Stimulated activated CD4-positive, alpha-beta T cell treated with anti-CD3 and anti-CD28 coated beads, Interleukin-1b, Interleukin-23, amount 100 ng/mL, for 48 hours (primary cell): Measurements from ENCODE around the gene RPGRIP1.
"Not testable (repeated sequence)": the region's sequence is repeated elsewhere in the genome, so short reads cannot be mapped to it uniquely, and the experiment has no call there.

Experiments used
- DNase-seq: peaks from one replicate; pipeline ENCODE4 v3.0.0-alpha.2; 2020

Gene RPGRIP1

GRCh38 chr14:21258889-21259787, 20.7 kb upstream of the RPGRIP1 start:
- no peak for DNase-seq

GRCh38 chr14:21261824-21262223, 18.1 kb upstream of the RPGRIP1 start:
- DNase-seq = no peak

GRCh38 chr14:21262410-21262809, 17.5 kb upstream of the RPGRIP1 start:
- no peak for DNase-seq

DNA sequence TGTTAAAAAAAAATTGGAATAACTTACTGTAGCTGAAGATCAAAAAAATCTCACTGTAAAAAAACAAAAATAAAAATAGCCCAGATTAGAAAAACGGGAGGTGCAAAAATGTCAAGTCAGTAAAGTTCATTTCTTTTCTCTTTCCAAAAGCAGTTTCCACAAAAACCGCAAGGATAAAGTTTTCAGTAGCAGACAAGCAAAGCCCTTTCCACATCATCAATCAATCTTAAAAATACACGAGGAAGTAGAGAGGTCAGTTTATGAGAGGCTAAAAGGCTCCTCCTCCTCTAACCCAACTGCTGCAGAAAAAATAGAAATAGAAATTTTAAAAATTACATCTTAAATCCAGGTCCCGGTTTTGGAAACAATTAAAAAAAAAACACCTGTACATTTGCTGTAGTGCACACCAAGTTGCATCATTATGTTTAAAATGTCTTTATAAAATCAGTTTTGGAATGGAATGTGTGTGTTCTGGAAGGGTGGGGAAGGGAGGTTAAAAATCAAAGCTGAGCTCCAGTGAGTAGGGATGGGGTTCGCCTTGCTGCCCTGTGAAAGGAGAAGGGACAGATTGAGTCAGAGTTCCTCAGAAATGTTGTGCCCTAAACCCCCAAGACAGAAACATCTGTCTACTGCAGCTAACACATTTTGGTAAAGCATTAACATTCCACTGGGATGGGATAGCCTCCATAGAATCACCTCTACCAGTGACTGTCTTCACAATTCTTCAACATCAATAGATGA, 16.4 kb upstream of the RPGRIP1 start:
- DNase-seq = no peak

GRCh38 chr14:21264025-21264801, 15.7 kb upstream of the RPGRIP1 start:
- no peak for DNase-seq

- no peak for DNase-seq
These were observed 12.4 kb upstream of the RPGRIP1 start for GRCh38 chr14:21267431-21267845.

GRCh38 chr14:21267886-21268616, 11.8 kb upstream of the RPGRIP1 start:
- no peak for DNase-seq

DNA sequence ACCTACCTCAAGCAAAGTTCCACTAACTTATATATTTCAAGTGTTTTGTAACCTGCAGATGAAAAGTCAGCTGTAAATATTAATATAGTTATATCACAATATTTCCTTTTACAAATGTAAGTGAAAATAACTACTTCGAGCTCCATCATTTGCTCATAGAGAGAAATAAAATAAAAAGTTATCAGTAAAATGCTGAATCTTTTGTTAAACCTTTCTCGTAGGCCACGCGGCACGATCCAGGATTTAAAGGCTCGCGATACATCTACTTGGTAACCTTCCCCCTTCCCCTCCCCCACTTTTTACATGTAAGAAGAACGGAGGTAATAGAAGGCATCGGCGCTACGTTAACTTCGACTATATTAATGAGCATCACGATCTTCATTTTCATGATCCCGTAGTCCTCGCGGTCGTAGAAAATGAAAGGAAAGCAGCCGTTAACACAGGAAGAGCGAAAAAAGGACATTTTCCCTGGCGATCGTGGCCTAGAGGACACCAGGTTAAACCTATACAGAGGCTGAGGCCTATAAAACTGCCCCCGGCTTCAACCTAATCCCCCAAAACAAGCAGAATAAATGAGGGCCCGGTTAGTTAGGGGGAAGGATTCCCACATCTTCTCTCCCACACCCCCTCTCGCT, 11.1 kb upstream of the RPGRIP1 start:
- DNase-seq = peak; percentile 39

DNA sequence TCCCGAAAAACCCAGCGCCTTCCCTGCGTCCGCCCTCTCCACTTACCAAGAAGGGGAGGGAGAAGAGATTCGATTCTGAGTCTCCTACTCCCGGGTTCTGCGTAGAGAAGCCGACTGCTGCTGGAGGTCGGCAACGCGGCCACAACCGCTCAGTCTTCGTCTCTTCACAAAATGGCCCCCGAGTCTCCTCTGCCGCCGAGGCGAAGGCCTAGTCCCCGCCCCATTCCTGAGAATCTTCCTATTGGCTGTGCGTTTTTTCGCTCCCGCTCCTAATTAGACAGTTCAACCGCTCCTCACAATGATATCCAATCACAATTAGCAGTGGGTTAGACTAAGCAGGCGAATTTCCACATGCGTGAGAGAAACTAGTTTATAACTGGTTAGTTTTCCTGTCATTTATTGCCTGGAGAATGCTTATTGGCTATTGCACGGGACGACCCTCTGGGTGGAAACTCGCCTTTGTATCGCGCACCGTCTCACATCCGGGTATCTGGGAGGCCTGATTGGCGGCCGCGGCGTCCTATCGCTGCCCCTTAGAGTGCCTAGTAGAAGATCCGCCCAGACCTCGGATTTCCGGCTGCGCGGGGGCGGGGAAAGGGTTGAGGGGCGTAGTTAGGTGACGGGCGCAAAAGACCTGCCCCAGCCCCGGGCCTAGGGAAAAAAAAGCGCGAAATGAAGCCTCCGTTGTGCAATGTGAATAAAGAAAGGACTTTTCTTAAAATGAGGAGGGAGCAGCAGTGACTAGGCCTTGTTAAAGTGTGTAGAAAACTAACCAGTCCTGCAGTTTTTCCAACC, 10.4 kb upstream of the RPGRIP1 start, which contains the start of gene HNRNPC:
Gene HNRNPC, minus strand, starts transcription at position 191 of the 795 bp plus-strand sequence. CDS start 35,249 bp downstream, outside the sequence.
- peak; percentile 100 for DNase-seq

- not testable (repeated sequence) for DNase-seq
These were observed 7.2 kb upstream of the RPGRIP1 start for GRCh38 chr14:21272661-21273060.

GRCh38 chr14:21275261-21275858, 4.5 kb upstream of the RPGRIP1 start:
- DNase-seq = no peak

DNA sequence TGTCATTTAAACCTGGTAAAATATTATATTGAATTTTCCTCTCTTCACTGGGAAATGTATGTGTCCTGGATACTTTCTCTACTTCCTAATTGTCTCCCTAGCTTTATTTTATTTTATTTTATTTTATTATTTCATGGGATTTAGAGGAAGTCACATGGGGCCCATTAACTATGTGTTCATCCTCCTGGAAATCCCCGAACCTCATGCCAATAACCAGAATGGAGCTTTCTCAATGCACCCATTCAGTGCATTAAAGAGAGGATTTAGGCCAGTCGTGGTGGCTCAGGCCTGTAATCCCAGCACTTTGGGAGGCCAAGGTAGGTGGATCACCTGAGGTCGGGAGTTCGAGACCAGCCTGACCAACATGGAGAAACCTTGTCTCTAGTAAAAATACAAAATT, 1.3 kb upstream of the RPGRIP1 start:
- DNase-seq = no peak

GRCh38 chr14:21281917-21282316, 2.0 kb downstream of the RPGRIP1 start:
- not testable (repeated sequence) for DNase-seq

DNA sequence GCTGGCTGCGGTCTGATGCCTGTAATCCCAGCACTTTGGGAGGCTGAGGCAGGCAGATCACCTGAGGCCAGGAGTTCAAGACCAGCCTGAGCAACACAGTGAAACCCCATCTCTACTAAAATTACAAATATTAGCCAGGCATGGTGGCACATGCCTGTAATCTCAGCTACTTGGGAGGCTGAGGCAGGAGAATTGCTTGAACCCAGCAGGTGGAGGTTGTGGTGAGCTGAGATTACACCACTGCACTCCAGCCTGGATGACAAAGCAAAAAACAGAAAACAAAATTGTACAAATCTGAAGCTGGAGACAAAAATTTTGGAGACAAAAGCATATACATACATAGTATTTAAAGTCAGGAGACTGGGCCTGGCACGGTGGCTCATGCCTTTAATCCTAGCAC, 6.6 kb downstream of the RPGRIP1 start:
- not testable (repeated sequence) for DNase-seq

GRCh38 chr14:21287168-21287567, 7.3 kb downstream of the RPGRIP1 start:
- DNase-seq = no peak

DNA sequence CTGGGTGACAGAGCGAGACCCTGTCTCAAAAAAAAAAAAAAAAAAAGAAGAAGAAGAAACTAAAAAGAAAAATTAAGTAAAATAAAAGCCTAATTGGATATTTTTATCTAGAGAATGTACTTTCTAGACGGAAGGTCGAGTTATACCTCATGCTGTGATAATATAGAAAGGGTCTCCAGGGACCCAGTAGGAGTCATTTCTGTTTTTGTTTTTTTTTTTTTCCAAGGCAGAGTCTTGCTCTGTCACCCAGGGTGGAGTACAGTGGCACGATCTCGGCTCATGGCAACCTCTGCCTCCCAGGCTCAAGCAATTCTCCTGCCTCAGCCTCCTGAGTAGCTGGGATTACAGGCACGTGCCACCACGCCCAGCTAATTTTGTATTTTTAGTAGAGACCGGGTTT, 14.1 kb downstream of the RPGRIP1 start:
- DNase-seq = not testable (repeated sequence)

DNA sequence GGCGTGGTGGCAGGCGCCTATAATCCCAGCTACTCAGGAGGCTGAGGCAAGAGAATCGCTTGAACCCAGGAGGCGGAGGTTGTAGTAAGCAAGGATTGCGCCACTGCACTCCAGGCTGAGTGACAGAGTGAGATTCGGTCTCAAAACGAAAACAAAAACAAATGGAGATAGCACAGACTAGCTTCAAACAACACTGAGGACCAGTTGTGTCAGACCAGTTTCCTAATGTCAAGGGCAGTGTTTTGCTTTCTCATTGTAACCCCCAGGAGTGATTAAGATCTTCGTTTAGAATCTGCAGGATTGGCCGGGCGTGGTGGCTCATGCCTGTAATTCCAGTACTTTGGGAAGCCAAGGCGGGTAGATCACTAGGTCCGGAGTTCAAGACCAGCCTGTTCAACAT, 18.5 kb downstream of the RPGRIP1 start:
- DNase-seq = no peak

DNA sequence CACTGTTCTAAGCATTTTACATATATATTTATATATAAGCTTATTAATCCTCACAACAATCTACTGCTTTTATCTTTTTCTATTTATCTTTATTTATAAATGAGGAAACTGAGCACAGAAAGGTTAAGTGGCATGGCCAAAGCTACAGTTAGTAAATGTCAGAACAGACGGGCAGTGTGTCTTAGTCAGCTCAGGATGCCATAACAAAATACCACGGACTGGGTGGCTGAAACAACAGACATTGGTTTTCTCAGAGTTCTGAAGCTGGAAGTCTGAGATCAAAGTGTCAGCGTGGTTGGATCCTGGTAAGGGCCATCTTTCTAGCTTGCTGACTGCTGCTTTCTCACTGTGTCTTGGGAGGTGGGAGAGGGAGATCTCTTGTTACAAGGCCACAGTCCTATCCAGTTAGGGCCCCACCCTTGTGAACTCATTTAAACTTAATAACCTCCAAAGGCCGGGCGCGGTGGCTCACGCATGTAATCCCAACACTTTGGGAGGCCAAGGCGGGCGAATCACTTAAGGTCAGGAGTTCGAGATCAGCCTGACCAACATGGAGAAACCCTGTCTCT, 19.8 kb downstream of the RPGRIP1 start:
- DNase-seq = no peak

GRCh38 chr14:21300892-21301291, 21.0 kb downstream of the RPGRIP1 start:
- peak; percentile 23 for DNase-seq
